Cardiac fibroblast (primary cell): ENCODE measurements around the gene ASCL5.

Source experiments
- DNase-seq, 2 donors: peaks; one replicate each; pipeline versions ENCODE4 v3.0.0 to v3.0.0-alpha.2; 2010; ENCODE audit warnings: low read depth in 2 of 2
- H3K4me3 ChIP-seq, 2 donors: replicated peaks in 1 of 2; 1 replicate in 1 of 2; 2 replicates in 1 of 2; pipeline ENCODE4 v1.5.1; 2011; ENCODE audit warnings: low read depth in 2 of 2, low read length in 2 of 2, mild to moderate bottlenecking in 2 of 2, moderate library complexity in 1 of 2
- TF ChIP-seq, protein P1 (sequence below): IDR thresholded peaks from one replicate; pipeline ENCODE4 v1.5.1; 2011; ENCODE audit warnings: low read depth, mild to moderate bottlenecking, low read length, inconsistent platforms

The ASCL5 gene

DNA sequence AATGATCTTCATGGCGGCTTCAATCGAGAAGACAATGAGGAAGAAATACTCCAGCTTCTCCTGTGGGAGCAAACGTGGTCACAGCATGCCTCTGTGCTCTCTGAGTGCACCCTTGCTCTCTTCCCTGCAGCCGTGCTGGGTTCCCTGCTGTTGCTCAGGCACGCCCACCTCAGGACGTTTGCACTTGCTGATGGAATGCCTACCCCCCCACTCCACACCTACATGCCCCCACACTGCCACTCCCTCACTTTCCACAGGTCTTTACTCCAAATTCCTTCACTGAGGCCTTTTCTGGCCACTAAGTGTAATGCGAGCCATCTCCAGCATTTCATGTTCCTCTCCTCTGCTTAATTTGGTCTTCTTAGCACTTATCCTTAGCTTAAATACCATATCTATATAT lies 33.0 kb downstream of the ASCL5 start:
- TF ChIP-seq, protein P1, sequence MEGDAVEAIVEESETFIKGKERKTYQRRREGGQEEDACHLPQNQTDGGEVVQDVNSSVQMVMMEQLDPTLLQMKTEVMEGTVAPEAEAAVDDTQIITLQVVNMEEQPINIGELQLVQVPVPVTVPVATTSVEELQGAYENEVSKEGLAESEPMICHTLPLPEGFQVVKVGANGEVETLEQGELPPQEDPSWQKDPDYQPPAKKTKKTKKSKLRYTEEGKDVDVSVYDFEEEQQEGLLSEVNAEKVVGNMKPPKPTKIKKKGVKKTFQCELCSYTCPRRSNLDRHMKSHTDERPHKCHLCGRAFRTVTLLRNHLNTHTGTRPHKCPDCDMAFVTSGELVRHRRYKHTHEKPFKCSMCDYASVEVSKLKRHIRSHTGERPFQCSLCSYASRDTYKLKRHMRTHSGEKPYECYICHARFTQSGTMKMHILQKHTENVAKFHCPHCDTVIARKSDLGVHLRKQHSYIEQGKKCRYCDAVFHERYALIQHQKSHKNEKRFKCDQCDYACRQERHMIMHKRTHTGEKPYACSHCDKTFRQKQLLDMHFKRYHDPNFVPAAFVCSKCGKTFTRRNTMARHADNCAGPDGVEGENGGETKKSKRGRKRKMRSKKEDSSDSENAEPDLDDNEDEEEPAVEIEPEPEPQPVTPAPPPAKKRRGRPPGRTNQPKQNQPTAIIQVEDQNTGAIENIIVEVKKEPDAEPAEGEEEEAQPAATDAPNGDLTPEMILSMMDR = no peak
- no peak for DNase-seq
- H3K4me3 ChIP-seq = no peak overlapping the region

- TF ChIP-seq, protein P1 = no peak
- DNase-seq = no peak
- H3K4me3 ChIP-seq = no peak overlapping the region
Observed at GRCh38 chr1:201093561-201093960, 33.4 kb downstream of the ASCL5 start.

DNA sequence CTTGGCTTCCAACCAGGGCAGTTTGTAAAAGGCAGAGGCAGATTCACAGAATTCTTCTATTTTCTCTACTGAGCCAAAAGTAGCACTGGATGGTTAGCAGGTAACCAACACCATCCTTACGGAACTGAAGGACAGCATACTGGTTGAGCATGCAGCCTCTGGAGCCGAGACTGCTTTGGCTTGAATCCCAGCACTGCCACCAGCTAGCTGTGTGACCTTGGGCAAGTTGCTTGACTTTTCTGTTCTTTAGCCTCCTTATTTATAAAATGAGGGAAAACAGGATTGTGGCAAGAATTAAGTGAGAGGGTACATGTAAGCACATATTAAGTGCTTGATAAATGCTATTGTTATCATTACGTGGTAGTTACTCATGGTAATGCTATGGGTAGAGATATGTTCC lies 34.2 kb downstream of the ASCL5 start:
- no peak overlapping the region for H3K4me3 ChIP-seq
- TF ChIP-seq, protein P1 = no peak
- no peak for DNase-seq

- no peak for DNase-seq
- no peak overlapping the region for H3K4me3 ChIP-seq
- TF ChIP-seq, protein P1 = no peak
Observed at GRCh38 chr1:201091256-201091655, 35.7 kb downstream of the ASCL5 start.

GRCh38 chr1:201090541-201090940 lies 36.4 kb downstream of the ASCL5 start:
- TF ChIP-seq, protein P1 = no peak
- no peak for DNase-seq
- H3K4me3 ChIP-seq = no peak overlapping the region

- TF ChIP-seq, protein P1 = no peak
- DNase-seq = no peak
- no peak overlapping the region for H3K4me3 ChIP-seq
Observed at GRCh38 chr1:201089596-201089995, 37.4 kb downstream of the ASCL5 start.

- no peak for DNase-seq
- TF ChIP-seq, protein P1 = no peak
- no peak overlapping the region for H3K4me3 ChIP-seq
Observed at GRCh38 chr1:201088901-201089525, 38.0 kb downstream of the ASCL5 start.
